Measurements from ENCODE around the gene PAM. TPM values are rescaled to one million over a fixed set of nuclear protein-coding genes. Genes with fewer than 3 reads are reported as not detected.

The PAM gene
- total and polyA plus RNA-seq, 2 of the 13 experiments (the other 11 are each of a cell fraction or from before 2014, with no cell fraction given) = 20.2 to 79.1 TPM

DNA sequence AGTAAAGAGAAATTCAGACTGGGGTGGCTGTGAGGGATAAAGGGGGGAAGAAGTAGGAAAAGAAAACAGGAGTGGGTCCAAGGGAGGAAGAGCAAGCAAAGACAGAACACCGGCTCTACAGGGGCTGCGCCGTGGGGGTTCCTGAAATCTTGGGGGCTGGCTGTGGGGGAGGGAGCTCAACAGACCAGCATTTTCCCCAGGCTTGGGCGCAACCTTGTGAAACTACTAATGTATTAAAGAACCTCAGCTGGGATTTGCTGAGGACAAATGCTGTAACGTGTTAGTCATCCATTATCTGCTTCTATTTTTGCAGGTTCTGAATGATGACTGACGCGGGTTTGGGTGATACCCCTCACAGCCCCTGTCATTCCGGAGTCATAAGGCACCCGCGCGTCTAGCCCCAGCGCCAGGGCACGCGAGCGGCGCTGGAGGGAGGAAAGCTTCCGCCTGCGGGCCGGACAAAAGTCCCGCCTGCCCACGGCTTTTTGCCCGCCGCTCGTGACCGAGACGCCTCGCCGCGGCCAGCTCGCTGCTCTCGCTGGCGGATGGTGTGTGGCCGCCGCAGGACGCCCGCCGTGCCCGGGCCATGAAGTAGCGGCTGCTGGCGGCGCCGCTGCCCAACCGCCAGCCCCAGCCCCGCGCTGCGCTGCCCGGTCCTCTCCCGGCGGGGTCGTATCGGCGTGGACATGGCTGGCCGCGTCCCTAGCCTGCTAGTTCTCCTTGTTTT lies 110.6 kb downstream of the PAM start:
- WGBS (ENCODE audit: low lambda C conversion rate) = 10% methylated on average over 21 of the region's 54 CpGs
- no peak overlapping the region for H2AFZ ChIP-seq (ENCODE audit: low read length)
- peak overlapping the region; percentile 79 for H3K4me2 ChIP-seq (ENCODE audit: low read depth, low read length)
- no peaks in the 10 kb centered on the region for H3K27me3 ChIP-seq (ENCODE audit: control insufficient read depth in 1 of 2, insufficient read depth in 2 of 2, low read length in 2 of 2)
- H3K9me3 ChIP-seq (ENCODE audit: low read length) = no peaks in the 10 kb centered on the region
- no TSS peak for BruUV-seq (replicated peaks)
- no peak for FAIRE-seq
- no peaks in the 10 kb centered on the region for H3K36me3 ChIP-seq (replicated peaks in 1 of 2; ENCODE audit: control insufficient read depth in 1 of 2, insufficient read depth in 2 of 2, low read length in 2 of 2)
- no peaks in the 10 kb centered on the region for H4K20me1 ChIP-seq (ENCODE audit: insufficient read depth, low read length)
- ChIA-PET POLR2A (no interaction called here), CTCF (ENCODE audit: low intra/inter-chr PET ratio, low total read pairs) (interaction anchor here (0.5 kb wide), 1 partner anchor 748 kb away, joined by 3 read pairs; no protein-coding TSS in a partner anchor)
- peak overlapping the region; percentile 38 for H3K9ac ChIP-seq (ENCODE audit: insufficient read depth, low read depth, low read length)
- intact Hi-C loops (cut with micrococcal nuclease; ENCODE audit: unreplicated experiment) (no loop called here), in situ Hi-C loops (cut with HindIII; ENCODE audit: extremely low pct_ligation_motif_present, low pct_unique_long_range_greater_than_20kb) (no loop called here)
- H3K79me2 ChIP-seq (ENCODE audit: insufficient read depth, low read length) = no peaks in the 10 kb centered on the region
- H3K27ac ChIP-seq (ENCODE audit: extremely low read length, insufficient read depth, low read length) = no peak overlapping the region
- peak overlapping the region; percentile 55 to 71 (median 64) for H3K4me3 ChIP-seq (replicated peaks in 1 of 3; ENCODE audit: insufficient read depth in 1 of 3, low read depth in 2 of 3, low read length in 3 of 3)
- no peak for DNase-seq (ENCODE audit: low spot score)
- peaks cover 7% of the 10 kb centered on the region for H3K4me1 ChIP-seq (ENCODE audit: insufficient read depth, low read length)
- peak; percentile 99 for ATAC-seq
- TF ChIP-seq ZNF777 (CRISPR knock-in tag; IDR thresholded peaks at IDR 0.05) = peak; percentile 29; the same call in 1 of the 2 replicates
- 0 out of 2 replicates have a peak, but pooled peaks have one; percentile 31 for TF ChIP-seq MTA1 (CRISPR knock-in tag; IDR thresholded peaks at IDR 0.05; ENCODE audit: borderline replicate concordance)
- no peak for TF ChIP-seq ZNF383 (CRISPR knock-in tag; IDR thresholded peaks at IDR 0.05; ENCODE audit: borderline replicate concordance)
- no peak for TF ChIP-seq ZKSCAN1 (IDR thresholded peaks at IDR 0.05; ENCODE audit: low read length)
- no peak for TF ChIP-seq ZNF24 (IDR thresholded peaks at IDR 0.05)
- peak; percentile 55; the same call in 1 of the 2 replicates for TF ChIP-seq ZNF768 (CRISPR knock-in tag; IDR thresholded peaks at IDR 0.05)
- no peak for TF ChIP-seq ZNF253 (CRISPR knock-in tag; IDR thresholded peaks at IDR 0.05; ENCODE audit: borderline replicate concordance)
- TF ChIP-seq, protein P1, sequence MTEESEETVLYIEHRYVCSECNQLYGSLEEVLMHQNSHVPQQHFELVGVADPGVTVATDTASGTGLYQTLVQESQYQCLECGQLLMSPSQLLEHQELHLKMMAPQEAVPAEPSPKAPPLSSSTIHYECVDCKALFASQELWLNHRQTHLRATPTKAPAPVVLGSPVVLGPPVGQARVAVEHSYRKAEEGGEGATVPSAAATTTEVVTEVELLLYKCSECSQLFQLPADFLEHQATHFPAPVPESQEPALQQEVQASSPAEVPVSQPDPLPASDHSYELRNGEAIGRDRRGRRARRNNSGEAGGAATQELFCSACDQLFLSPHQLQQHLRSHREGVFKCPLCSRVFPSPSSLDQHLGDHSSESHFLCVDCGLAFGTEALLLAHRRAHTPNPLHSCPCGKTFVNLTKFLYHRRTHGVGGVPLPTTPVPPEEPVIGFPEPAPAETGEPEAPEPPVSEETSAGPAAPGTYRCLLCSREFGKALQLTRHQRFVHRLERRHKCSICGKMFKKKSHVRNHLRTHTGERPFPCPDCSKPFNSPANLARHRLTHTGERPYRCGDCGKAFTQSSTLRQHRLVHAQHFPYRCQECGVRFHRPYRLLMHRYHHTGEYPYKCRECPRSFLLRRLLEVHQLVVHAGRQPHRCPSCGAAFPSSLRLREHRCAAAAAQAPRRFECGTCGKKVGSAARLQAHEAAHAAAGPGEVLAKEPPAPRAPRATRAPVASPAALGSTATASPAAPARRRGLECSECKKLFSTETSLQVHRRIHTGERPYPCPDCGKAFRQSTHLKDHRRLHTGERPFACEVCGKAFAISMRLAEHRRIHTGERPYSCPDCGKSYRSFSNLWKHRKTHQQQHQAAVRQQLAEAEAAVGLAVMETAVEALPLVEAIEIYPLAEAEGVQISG (CRISPR knock-in tag; IDR thresholded peaks at IDR 0.05) = 0 out of 2 replicates have a peak, but pooled peaks have one; percentile 14
- 0 out of 2 replicates have a peak, but pooled peaks have one; percentile 30 for TF ChIP-seq ZNF616 (CRISPR knock-in tag; IDR thresholded peaks at IDR 0.05; ENCODE audit: low read depth)
- TF ChIP-seq ELF3 (CRISPR knock-in tag; IDR thresholded peaks at IDR 0.05) = peak; percentile 15; the same call in 1 of the 2 replicates
- no peak for TF ChIP-seq TSC22D2 (CRISPR knock-in tag; IDR thresholded peaks at IDR 0.05; ENCODE audit: borderline replicate concordance)
- no peak for TF ChIP-seq TIGD3 (CRISPR knock-in tag; IDR thresholded peaks at IDR 0.05; ENCODE audit: borderline replicate concordance)
- TF ChIP-seq RBFOX2 (IDR thresholded peaks at IDR 0.05; ENCODE audit: low read depth, low read length) = 0 out of 2 replicates have a peak, but pooled peaks have one; percentile 29
- TF ChIP-seq, protein P2, sequence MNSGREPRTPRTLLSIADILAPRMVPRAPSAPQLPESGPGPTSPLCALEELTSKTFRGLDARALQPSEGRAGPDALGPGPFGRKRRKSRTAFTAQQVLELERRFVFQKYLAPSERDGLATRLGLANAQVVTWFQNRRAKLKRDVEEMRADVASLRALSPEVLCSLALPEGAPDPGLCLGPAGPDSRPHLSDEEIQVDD (CRISPR knock-in tag; IDR thresholded peaks at IDR 0.05; ENCODE audit: borderline replicate concordance) = no peak
- 0 out of 2 replicates have a peak, but pooled peaks have one; percentile 11 for TF ChIP-seq SP4 (CRISPR knock-in tag; IDR thresholded peaks at IDR 0.05)
- TF ChIP-seq ZNF546 (CRISPR knock-in tag; conservative IDR thresholded peaks at IDR 0.05) = no peak
- no peak for TF ChIP-seq ZBTB38 (CRISPR knock-in tag; IDR thresholded peaks at IDR 0.05)
- TF ChIP-seq ZGPAT (CRISPR knock-in tag; IDR thresholded peaks at IDR 0.05) = no peak
- no peak for TF ChIP-seq AKAP8 (CRISPR knock-in tag; IDR thresholded peaks at IDR 0.05)
